ENCODE data around the gene TTLL1.
"Not testable (repeated sequence)": the region's sequence is repeated elsewhere in the genome, so short reads cannot be mapped to it uniquely, and the experiment has no call there.

Gene TTLL1

DNA sequence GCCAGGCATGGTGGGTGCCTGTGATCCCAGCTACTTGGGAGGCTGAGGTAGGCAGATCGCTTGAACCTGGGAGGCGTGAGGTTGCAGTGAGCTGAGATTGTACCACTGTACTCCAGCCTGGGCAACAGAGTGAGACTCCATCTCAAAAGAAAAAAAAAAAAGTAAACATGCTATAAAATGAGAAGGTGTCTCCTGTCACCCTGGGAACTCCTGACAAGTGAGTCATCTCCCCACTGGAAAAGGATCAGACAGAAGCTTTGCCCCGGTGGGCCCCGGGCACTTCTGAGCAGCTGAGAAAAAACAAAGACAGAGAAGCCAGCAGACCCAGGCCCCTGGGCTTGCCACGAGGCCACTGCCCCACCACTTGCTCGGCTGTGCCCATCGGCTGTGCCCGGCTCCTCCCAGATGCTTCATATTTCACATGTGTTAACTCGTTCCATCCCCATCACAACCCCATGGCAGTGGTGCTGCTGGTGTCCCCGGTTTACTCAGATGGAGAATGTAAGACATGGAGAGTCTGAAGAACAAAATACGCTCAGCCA is 22.3 kb downstream of the TTLL1 start:
- DNase-seq (ENCODE audit: low read depth): no peak

DNA sequence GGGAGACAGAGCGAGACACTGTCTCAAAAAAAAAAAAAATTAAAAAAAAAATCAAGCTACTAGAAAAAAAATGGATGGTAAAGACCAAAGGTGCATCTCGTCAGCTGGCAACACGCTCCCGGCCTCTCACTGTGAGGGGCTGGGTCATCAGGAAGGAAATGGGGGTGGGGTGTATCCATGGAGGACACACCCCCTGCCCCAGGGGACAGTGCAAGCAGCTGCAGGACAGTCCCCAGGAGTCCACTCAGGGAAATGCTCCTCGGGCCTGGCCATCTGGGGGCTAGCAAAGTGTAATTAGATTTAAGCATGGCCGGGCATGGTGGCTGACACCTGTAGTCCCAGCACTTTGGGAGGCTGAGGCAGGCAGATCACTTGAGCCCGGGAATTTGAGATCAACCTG is 23.1 kb downstream of the TTLL1 start:
- DNase-seq (ENCODE audit: low read depth): no peak

GRCh38 chr22:43060183-43060582 is 29.0 kb downstream of the TTLL1 start:
- no peak for DNase-seq (ENCODE audit: low read depth)

DNA sequence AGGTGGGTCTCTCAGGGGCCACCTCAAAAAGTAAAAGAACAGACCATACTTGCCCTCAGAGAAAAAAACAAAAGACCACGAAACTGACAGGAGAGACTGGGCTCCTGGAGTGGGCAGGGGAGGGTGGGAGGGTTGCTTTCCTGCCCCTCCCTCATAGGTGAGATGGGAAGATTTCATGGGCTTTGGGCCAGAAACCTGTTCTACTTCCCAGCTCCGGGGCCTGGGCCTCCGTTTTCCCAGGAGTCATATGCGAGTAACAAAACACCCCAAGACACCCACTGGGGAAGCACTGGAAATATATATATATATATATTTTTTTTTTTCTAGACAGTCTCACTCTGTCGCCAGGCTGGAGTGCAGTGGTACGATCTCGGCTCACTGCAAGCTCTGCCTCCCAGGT is 31.6 kb downstream of the TTLL1 start:
- DNase-seq (ENCODE audit: low read depth): no peak

DNA sequence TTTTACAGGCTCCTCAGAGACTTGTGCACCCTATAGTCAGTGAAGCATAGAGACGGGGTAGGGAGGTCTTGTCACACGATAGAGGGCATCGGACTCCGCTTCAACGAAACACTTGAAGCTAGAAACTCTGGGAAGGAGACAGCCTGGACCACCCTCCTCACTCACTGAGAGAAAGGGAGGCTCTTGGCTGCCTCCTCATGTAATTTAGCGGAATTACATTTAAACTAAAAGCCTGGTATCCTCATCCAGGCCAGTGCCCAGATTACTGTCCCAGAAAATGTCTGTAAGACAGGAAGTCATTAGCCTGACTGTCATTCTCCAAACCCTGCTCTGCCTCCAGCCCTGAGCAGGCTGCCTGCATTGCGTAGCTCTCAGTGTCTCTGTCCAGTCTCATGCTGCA is 36.0 kb downstream of the TTLL1 start:
- no peak for DNase-seq (ENCODE audit: low read depth)

DNA sequence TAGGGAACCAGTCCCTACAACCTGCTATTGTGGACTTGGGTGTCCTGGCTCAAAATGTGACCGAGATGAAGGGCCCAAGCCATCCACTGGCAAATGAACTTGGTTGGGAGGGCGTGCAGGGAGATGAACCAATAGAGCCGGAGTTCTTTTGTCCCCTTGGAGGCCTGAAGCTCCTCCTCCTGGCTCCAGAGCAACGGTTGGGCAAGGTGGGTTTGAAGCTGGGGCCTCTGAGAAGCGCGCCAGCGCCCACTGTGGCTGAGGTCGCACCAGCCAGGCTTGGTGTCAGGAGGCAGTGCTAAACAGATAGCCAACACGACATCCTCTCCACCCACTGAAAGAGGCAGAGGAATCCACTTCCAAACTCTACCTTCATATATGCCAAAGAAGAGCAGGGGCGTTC is 38.2 kb downstream of the TTLL1 start:
- DNase-seq (ENCODE audit: low read depth): no peak

- no peak for DNase-seq (ENCODE audit: low read depth)
These were observed 41.6 kb downstream of the TTLL1 start for GRCh38 chr22:43047605-43048004.

GRCh38 chr22:43044290-43044712 is 44.9 kb downstream of the TTLL1 start:
- DNase-seq (ENCODE audit: low read depth): no peak

- DNase-seq (ENCODE audit: low read depth): no peak
These were observed 47.0 kb downstream of the TTLL1 start for GRCh38 chr22:43042101-43042780.

GRCh38 chr22:43039800-43040199 is 49.4 kb downstream of the TTLL1 start:
- no peak for DNase-seq (ENCODE audit: low read depth)

- DNase-seq (ENCODE audit: low read depth): no peak
These were observed 50.9 kb downstream of the TTLL1 start for GRCh38 chr22:43038325-43038724.

GRCh38 chr22:43036282-43036829 is 52.8 kb downstream of the TTLL1 start:
- peak; percentile 73 for DNase-seq (ENCODE audit: low read depth)

DNA sequence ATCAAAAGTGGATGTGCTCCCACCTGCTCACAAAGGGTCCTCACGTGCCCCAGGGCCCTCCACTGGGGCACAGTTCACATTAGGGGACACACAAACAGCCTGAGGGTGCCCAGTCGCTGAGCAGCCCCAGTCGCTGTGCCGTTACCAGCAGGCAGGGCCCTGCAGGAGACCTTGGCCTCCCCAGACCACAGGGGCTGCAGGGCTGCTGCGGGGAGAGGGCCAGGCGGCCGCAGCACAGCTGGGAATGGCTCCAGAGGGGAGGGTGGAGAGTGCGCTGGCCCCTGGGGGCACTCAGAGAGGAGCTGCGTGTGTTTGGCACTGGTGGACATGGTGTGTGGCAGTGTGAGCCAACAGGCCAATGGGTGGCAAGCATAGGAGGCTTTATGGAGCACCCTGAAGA is 53.9 kb downstream of the TTLL1 start:
- no peak for DNase-seq (ENCODE audit: low read depth)

GRCh38 chr22:43031617-43032016 is 57.6 kb downstream of the TTLL1 start:
- DNase-seq (ENCODE audit: low read depth): no peak

DNA sequence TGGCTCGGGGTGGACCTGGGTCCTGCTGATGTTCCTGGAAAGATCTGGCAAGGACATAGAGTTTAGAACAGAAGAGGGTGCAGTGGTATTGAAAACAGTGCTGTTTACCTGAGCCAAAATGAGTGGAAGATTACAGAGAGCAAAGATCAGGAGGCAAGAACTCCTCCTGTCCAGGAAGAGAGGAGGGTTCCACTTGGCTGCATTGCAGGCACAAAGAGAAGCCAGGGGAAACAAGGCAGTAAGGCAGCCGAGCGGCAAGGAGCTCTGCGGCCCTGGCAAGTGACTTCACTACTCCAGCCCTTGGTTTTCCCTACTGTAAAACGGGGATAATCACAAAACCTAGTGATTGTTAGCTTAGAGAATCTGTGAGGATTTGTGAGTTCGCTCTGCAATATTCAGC is 70.6 kb downstream of the TTLL1 start:
- no peak for DNase-seq (ENCODE audit: low read depth)

- no peak for DNase-seq (ENCODE audit: low read depth)
These were observed 71.4 kb downstream of the TTLL1 start for GRCh38 chr22:43017525-43018460.

- DNase-seq (ENCODE audit: low read depth): not testable (repeated sequence)
These were observed 73.0 kb downstream of the TTLL1 start for GRCh38 chr22:43016150-43016549.

DNA sequence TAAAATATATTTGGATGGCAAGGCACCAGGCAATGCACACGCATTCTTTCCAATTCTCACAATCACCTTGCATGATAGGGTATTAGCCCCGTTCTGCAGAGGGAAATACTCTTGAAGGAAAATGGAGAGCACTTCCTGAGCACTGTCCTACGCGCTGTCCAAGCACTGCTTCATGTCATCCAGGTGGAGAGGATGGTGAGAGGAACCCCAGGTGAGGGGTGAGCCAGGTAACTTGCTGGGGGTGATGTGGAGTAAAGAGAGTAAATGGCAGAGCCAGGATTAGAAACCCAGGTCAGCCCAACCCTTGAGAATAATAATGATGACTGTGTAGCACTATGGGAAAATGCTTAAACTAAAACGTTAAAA is 73.5 kb downstream of the TTLL1 start:
- DNase-seq (ENCODE audit: low read depth): no peak

GRCh38 chr22:43014869-43015676 is 74.1 kb downstream of the TTLL1 start, which contains the start of gene PACSIN2:
Gene PACSIN2, minus strand, starts transcription at chr22:43015149. Its CDS starts 103,069 bp downstream, at chr22:42912080.
- DNase-seq (ENCODE audit: low read depth): peak; percentile 93

- DNase-seq (ENCODE audit: low read depth): no peak
These were observed 74.8 kb downstream of the TTLL1 start for GRCh38 chr22:43014316-43014868.

Data from fibroblast of the conjunctiva (primary cell).